ENCODE measurements around the gene CPED1. TPM values are rescaled to one million over a fixed set of nuclear protein-coding genes. Genes with fewer than 3 reads are reported as not detected.

The CPED1 gene
- total and polyA plus RNA-seq, 7 donors, result 1.2 to 120 (median 79.6) TPM

DNA sequence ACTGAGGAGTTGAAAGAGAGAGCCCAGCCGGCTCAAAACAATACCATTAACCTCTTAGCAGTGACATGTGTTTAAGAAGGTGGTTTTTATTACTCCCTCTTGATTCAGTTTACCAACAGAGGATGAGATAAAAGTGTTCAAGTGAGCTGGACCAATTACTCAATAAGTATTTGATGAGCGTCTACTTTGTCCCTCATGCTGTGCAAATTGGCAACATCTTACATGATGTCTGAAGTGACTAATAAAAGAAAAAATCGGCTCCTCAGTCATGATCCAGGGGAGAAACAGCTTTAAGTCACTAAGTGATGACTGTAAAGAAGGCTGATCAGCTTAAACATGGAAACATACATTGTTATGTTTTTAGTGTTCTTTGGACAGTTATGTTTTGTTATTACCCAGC is 348.1 kb downstream of the CPED1 start:
- WGBS, 2 donors, result 66 to 69% methylated on average over 3 of the region's 3 CpGs
- no peak overlapping the region for H3K4me3 ChIP-seq
- TF ChIP-seq EP300 (IDR thresholded peaks at IDR 0.05) (no peak), POLR2AphosphoS5 (IDR thresholded peaks at IDR 0.05) (no peak), POLR2A (IDR thresholded peaks at IDR 0.05) (no peak)
- TF ChIP-seq, protein P1, sequence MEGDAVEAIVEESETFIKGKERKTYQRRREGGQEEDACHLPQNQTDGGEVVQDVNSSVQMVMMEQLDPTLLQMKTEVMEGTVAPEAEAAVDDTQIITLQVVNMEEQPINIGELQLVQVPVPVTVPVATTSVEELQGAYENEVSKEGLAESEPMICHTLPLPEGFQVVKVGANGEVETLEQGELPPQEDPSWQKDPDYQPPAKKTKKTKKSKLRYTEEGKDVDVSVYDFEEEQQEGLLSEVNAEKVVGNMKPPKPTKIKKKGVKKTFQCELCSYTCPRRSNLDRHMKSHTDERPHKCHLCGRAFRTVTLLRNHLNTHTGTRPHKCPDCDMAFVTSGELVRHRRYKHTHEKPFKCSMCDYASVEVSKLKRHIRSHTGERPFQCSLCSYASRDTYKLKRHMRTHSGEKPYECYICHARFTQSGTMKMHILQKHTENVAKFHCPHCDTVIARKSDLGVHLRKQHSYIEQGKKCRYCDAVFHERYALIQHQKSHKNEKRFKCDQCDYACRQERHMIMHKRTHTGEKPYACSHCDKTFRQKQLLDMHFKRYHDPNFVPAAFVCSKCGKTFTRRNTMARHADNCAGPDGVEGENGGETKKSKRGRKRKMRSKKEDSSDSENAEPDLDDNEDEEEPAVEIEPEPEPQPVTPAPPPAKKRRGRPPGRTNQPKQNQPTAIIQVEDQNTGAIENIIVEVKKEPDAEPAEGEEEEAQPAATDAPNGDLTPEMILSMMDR (IDR thresholded peaks at IDR 0.05), result no peak
- no peak for DNase-seq
- no peak overlapping the region for H3K27ac ChIP-seq
- H3K36me3 ChIP-seq, result no peaks in the 10 kb centered on the region
- peaks cover 0 to 35% (median under 1%) of the 10 kb centered on the region in 3 donors for H3K27me3 ChIP-seq
- intact Hi-C loops (cut with DNase I), result no loop called here
- no peaks in the 10 kb centered on the region for H3K9me3 ChIP-seq
- H3K4me1 ChIP-seq, result no peaks in the 10 kb centered on the region

DNA sequence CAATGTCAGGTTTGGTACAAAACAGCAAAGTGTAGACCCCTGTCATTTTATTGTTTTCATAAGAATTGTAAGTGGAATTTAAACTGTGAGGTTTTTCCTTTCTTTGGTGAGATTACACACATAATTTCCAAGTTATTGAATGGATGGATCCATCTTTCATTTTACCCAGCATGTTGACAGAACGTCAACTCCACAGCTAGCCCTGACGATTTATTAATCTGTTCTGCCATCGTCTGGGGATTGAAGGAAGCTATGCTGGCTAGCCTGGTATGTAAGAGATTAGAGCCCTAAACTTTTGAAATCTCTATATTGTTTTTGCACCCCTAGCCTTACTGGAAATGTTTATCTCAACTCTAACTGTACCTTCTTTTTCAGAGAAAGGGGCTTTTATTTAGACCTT is 348.9 kb downstream of the CPED1 start:
- WGBS, 2 donors, result 9 to 19% methylated on average over 3 of the region's 3 CpGs

DNA sequence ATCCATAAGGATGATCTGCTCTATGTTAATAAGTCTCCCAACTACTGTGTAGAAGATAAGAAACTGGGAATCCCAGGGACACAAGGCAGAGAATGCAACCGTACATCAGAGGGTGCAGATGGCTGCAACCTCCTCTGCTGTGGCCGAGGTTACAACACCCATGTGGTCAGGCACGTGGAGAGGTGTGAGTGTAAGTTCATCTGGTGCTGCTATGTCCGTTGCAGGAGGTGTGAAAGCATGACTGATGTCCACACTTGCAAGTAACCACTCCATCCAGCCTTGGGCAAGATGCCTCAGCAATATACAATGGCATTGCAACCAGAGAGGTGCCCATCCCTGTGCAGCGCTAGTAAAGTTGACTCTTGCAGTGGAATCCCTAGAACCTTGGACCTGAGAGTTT is 350.6 kb downstream of the CPED1 start:
- H3K36me3 ChIP-seq, result peaks cover 0 to 7% (median 0%) of the 10 kb centered on the region in 4 donors
- DNase-seq, result no peak
- intact Hi-C loops (cut with DNase I), result no loop called here
- no peak for TF ChIP-seq EP300 (IDR thresholded peaks at IDR 0.05)
- no peak for TF ChIP-seq POLR2A (IDR thresholded peaks at IDR 0.05)
- TF ChIP-seq, protein P1 (IDR thresholded peaks at IDR 0.05), result no peak
- no peak for TF ChIP-seq POLR2AphosphoS5 (IDR thresholded peaks at IDR 0.05)
- H3K4me3 ChIP-seq, result no peak overlapping the region
- no peaks in the 10 kb centered on the region for H3K9me3 ChIP-seq
- no peak overlapping the region for H3K27ac ChIP-seq
- H3K4me1 ChIP-seq, result peaks cover 0 to 5% (median 0%) of the 10 kb centered on the region in 4 donors
- WGBS, 2 donors, result 79 to 83% methylated on average over 5 of the region's 5 CpGs
- peaks cover 0 to 10% (median 0%) of the 10 kb centered on the region in 3 donors for H3K27me3 ChIP-seq

More for the DNA sequence above, 348.9 kb downstream of the CPED1 start:
- H3K4me1 ChIP-seq, result no peaks in the 10 kb centered on the region
- TF ChIP-seq EP300 (IDR thresholded peaks at IDR 0.05) (no peak), POLR2A (IDR thresholded peaks at IDR 0.05) (no peak), POLR2AphosphoS5 (IDR thresholded peaks at IDR 0.05) (no peak)
- TF ChIP-seq, protein P1 (IDR thresholded peaks at IDR 0.05), result no peak
- intact Hi-C loops (cut with DNase I), result no loop called here
- no peak for DNase-seq
- no peak overlapping the region for H3K4me3 ChIP-seq
- no peaks in the 10 kb centered on the region for H3K9me3 ChIP-seq
- H3K27me3 ChIP-seq, result peaks cover 0 to 27% (median 0%) of the 10 kb centered on the region in 3 donors
- H3K36me3 ChIP-seq, result peaks cover 0 to 4% (median 0%) of the 10 kb centered on the region in 4 donors
- no peak overlapping the region for H3K27ac ChIP-seq

DNA sequence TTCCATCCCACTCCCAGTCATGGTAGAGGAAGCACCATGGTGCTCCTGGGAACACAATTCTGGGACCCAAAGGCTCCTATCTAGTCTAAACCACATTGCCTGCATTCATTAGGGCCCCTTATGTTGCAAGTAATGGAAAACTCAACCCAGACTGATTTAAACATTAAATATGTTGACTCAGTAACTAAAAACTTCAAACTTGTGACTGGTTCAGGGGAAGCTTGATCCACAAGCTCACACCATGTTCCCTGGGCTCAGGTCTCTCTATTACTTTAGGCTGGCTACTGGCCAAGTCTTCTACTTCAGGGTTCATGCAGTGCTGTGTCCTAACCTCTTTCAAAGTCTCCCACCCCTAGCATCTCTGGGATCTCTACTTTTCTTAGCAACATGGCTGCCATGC is 353.4 kb downstream of the CPED1 start:
- Histone ChIP-seq H3K36me3 (peaks cover 0 to 10% (median 0%) of the 10 kb centered on the region in 4 donors), H3K27me3 (no peaks in the 10 kb centered on the region), H3K4me1 (peaks cover 0 to 8% (median 0%) of the 10 kb centered on the region in 4 donors), H3K27ac (no peak overlapping the region), H3K4me3 (no peak overlapping the region), H3K9me3 (no peaks in the 10 kb centered on the region)
- intact Hi-C loops (cut with DNase I), result no loop called here
- no peak for DNase-seq
- no peak for TF ChIP-seq POLR2AphosphoS5 (IDR thresholded peaks at IDR 0.05)

DNA sequence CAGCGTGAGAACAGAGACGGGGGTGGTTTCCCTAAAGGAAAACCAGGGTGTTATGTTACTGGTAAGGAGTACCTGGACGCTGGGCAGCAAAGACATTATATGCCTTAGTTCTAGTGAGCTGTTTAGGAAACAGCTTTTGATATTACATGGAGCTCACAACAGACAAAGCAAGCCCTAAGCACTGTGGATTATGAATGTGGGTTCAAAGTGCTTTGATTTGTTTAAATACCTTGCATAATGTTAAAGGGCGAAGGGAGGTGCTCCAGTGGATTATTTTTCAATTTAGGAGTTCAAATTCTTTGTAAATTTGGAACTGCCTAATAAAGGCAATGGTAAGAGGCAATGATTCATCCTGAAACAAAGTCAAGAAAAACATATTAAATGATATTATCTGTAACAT is 354.1 kb downstream of the CPED1 start:
- TF ChIP-seq, protein P1 (IDR thresholded peaks at IDR 0.05), result no peak
- TF ChIP-seq POLR2A (IDR thresholded peaks at IDR 0.05), result no peak
- TF ChIP-seq POLR2AphosphoS5 (IDR thresholded peaks at IDR 0.05), result no peak
- no peak for TF ChIP-seq EP300 (IDR thresholded peaks at IDR 0.05)
- Histone ChIP-seq H3K27me3 (no peaks in the 10 kb centered on the region), H3K36me3 (peaks cover 0 to 15% (median 0%) of the 10 kb centered on the region in 4 donors), H3K4me1 (peaks cover 0 to 8% (median 0%) of the 10 kb centered on the region in 4 donors), H3K27ac (no peak overlapping the region), H3K4me3 (no peak overlapping the region), H3K9me3 (no peaks in the 10 kb centered on the region)
- no peak for DNase-seq
- 92 to 97% methylated on average over 4 of the region's 4 CpGs for WGBS, 2 donors
- intact Hi-C loops (cut with DNase I), result no loop called here
